Vagina (tissue), 2 donors: Measurements from ENCODE around the gene HSPA5. TPM values are rescaled to one million over a fixed set of nuclear protein-coding genes. Genes with fewer than 3 reads are reported as not detected.

Source experiments
- DNase-seq, 2 donors: peaks; one replicate each; pipeline ENCODE4 v3.0.0-alpha.2; 2017; ENCODE audit errors: extremely low spot score in 2 of 2
- H3K27ac ChIP-seq: fragments of 200-600 bp; sonication (generic); one replicate; pipeline ENCODE4 v1.5.1; 2019
- H3K27me3 ChIP-seq: fragments of 200-600 bp; sonication (generic); one replicate; pipeline ENCODE4 v1.5.1; 2019
- H3K36me3 ChIP-seq, 2 donors: fragments of 200-600 bp; sonication (generic); one replicate each; pipeline ENCODE4 v1.5.1; 2017 to 2019
- H3K4me1 ChIP-seq: fragments of 200-600 bp; sonication (generic); one replicate; pipeline ENCODE4 v1.5.1; 2019
- H3K4me3 ChIP-seq, 2 donors: fragments of 200-600 bp; sonication (generic); 1 replicate in 1 of 2; 2 replicates in 1 of 2; pipeline ENCODE4 v1.5.1; 2016 to 2019
- H3K9me3 ChIP-seq: fragments of 200-600 bp; sonication (generic); one replicate; pipeline ENCODE4 v1.5.1; 2019
- POLR2A ChIP-seq, 2 donors: fragments of 450-650 bp; IDR thresholded peaks; one replicate each; pipeline ENCODE4 v1.6.1; 2017; ENCODE audit warnings: antibody characterized with exemption in 2 of 2, mild to moderate bottlenecking in 2 of 2, moderate library complexity in 2 of 2
- POLR2AphosphoS5 ChIP-seq, 2 donors: sonication (generic); formaldehyde crosslinking; IDR thresholded peaks; one replicate each; pipeline ENCODE4 v1.9.0; 2017; ENCODE audit warnings: antibody characterized with exemption in 2 of 2, mild to moderate bottlenecking in 2 of 2, low read depth in 1 of 2; ENCODE audit not compliant: insufficient read depth in 1 of 2
- intact Hi-C: fragments of 100-400 bp; cut with DNase I; formaldehyde crosslinking; loops from one replicate; pipeline ENCODE4 v1.15.1; 2023
- total RNA-seq: library from RNA; depleted of rRNA; stranded (reverse); fragments of >200 nt; gene quantifications from one replicate; pipeline ENCODE4 v1.2.3, GENCODE V29; 2016
- TF ChIP-seq, protein P1 (sequence below), 3 experiments: fragments of 450-650 bp in 2 of 3; fragments of 200-600 bp in 1 of 3; sonication (generic) in 1 of 3; IDR thresholded peaks; one replicate each; pipeline ENCODE4 v1.5.1; 2017 to 2019; ENCODE audit warnings: antibody characterized with exemption in 3 of 3, mild to moderate bottlenecking in 2 of 3, moderate library complexity in 2 of 3

The HSPA5 gene
- total RNA-seq, 1 donor from 2014 or later, result 88.4 TPM

DNA sequence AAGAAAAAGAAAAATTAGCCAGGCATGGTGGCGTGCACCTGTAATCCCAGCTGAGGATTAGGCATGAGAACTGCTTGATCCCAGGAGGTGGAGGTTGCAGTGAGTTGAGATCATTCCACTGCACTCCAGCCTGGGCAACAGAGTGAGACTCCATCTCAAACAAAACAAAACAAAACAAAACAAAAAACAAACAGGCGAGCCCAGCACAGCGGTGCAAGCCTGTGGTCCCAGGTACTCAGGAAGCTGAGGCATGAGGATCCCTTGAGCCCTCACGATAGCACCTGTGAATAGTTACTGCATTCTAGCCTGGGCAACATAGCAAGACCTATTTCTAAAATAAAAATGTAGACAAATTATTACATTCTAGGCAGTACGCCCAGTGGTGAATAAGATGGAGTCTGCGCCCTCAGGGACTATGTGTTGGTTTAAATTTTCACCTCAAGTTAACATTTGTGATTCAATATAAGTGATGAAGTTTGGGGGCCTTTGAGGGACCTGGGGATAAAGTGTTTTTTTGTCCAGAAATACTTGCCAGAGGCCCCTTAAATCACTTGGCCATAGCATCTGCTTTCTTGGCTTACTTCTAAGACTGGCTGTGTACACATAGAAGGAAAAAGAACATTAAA, 17.1 kb upstream of the HSPA5 start:
- intact Hi-C loops, result loop anchor here (10.0 kb wide), 1 partner anchor 117 kb away; no protein-coding TSS in a partner anchor

DNA sequence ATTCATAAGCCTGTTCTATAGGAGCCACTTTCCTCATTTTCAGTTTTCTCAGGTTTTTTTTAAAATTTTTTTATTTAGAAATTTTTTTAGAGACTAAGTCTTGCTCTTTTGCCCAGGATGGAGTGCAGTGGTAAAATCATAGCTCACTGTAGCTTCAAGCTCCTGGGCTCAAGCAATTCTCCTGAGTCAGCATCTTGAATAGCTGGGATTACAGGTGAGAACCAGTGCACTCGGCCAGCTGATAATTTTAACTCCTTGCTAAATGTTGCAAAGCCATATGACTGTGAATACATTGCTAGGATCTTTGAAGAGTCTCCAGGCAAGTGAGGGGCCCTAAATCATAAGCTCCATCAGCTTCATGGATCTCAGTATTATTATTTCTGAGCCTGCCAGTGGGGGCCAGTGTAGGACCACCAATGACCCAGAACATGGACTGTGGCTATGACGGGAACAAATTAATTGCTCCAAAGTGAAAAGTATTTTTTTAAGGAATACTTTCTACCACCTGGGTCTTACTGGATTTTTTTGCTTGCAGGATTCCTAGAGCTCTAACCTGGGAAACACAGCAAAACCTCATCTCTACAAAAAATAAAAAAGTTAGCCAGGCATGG, 14.7 kb upstream of the HSPA5 start:
- TF ChIP-seq POLR2A (IDR thresholded peaks at IDR 0.05) (no peak), POLR2AphosphoS5 (IDR thresholded peaks at IDR 0.05; ENCODE audit: insufficient read depth in 1 of 2, low read depth in 1 of 2) (no peak)
- TF ChIP-seq, protein P1, sequence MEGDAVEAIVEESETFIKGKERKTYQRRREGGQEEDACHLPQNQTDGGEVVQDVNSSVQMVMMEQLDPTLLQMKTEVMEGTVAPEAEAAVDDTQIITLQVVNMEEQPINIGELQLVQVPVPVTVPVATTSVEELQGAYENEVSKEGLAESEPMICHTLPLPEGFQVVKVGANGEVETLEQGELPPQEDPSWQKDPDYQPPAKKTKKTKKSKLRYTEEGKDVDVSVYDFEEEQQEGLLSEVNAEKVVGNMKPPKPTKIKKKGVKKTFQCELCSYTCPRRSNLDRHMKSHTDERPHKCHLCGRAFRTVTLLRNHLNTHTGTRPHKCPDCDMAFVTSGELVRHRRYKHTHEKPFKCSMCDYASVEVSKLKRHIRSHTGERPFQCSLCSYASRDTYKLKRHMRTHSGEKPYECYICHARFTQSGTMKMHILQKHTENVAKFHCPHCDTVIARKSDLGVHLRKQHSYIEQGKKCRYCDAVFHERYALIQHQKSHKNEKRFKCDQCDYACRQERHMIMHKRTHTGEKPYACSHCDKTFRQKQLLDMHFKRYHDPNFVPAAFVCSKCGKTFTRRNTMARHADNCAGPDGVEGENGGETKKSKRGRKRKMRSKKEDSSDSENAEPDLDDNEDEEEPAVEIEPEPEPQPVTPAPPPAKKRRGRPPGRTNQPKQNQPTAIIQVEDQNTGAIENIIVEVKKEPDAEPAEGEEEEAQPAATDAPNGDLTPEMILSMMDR (IDR thresholded peaks at IDR 0.05), result no peak
- H3K4me1 ChIP-seq, result peaks cover under 1% of the 10 kb centered on the region
- no peak for DNase-seq
- H3K4me3 ChIP-seq, result no peak overlapping the region
- no peaks in the 10 kb centered on the region for H3K36me3 ChIP-seq
- H3K27me3 ChIP-seq, result no peaks in the 10 kb centered on the region
- no peak overlapping the region for H3K27ac ChIP-seq
- intact Hi-C loops, result loop anchor here (10.0 kb wide), 1 partner anchor 119 kb away; no protein-coding TSS in a partner anchor
- H3K9me3 ChIP-seq, result no peaks in the 10 kb centered on the region

More for the DNA sequence above, 17.1 kb upstream of the HSPA5 start:
- Histone ChIP-seq H3K4me3 (no peak overlapping the region), H3K27ac (no peak overlapping the region), H3K36me3 (no peaks in the 10 kb centered on the region), H3K9me3 (no peaks in the 10 kb centered on the region), H3K4me1 (peaks cover 13% of the 10 kb centered on the region), H3K27me3 (no peaks in the 10 kb centered on the region)
- TF ChIP-seq POLR2AphosphoS5 (IDR thresholded peaks at IDR 0.05; ENCODE audit: insufficient read depth in 1 of 2, low read depth in 1 of 2) (no peak), POLR2A (IDR thresholded peaks at IDR 0.05) (no peak)
- TF ChIP-seq, protein P1 (IDR thresholded peaks at IDR 0.05), result no peak
- no peak for DNase-seq

DNA sequence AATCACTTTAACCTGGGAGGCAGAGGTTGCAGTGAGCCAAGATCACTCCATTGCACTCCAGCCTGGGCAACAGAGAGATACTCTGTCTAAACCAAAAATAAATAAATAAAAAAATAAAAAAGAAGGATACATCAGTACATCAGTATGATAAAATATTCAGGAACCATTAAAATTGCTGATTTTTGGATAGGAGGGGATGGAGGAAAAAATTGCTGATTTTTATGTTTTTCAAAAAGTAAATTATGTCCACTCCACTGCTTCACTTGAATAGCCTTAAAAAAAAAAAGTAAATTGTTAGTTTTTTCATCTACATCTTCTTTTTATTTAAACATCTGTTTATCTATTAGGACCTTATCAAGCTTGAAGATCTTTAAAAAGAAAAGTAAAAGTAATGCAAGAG, 13.1 kb upstream of the HSPA5 start:
- no peak overlapping the region for H3K4me3 ChIP-seq
- TF ChIP-seq, protein P1 (IDR thresholded peaks at IDR 0.05), result no peak
- no peak for TF ChIP-seq POLR2A (IDR thresholded peaks at IDR 0.05)
- no peak for TF ChIP-seq POLR2AphosphoS5 (IDR thresholded peaks at IDR 0.05; ENCODE audit: insufficient read depth in 1 of 2, low read depth in 1 of 2)
- intact Hi-C loops, result loop anchor here (10.0 kb wide), 1 partner anchor 121 kb away; no protein-coding TSS in a partner anchor
- no peaks in the 10 kb centered on the region for H3K36me3 ChIP-seq
- no peaks in the 10 kb centered on the region for H3K9me3 ChIP-seq
- no peaks in the 10 kb centered on the region for H3K27me3 ChIP-seq
- H3K27ac ChIP-seq, result no peak overlapping the region
- H3K4me1 ChIP-seq, result no peaks in the 10 kb centered on the region
- DNase-seq, result no peak

DNA sequence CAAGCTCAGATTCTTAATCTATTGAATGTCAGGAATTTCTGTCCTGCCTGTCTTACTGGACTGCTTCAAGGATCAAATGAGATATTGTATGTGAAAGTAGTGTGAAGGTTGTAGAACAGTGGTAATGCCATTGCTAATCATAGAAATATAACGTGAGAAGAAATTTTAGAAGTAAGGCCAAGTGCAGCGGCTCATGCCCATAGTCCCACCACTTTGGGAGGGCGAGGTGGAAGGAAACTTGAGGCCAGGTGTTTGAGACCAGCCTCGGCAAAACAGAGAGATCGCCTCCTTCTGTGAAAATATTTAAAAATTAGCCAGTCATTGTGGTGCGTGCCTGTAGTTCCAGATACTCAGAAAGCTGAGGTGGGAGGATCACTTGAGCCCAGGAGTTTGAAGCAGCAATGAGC, 5.1 kb upstream of the HSPA5 start:
- Histone ChIP-seq H3K4me3 (no peak overlapping the region), H3K27ac (no peak overlapping the region), H3K27me3 (no peaks in the 10 kb centered on the region), H3K4me1 (peaks cover 10% of the 10 kb centered on the region), H3K9me3 (no peaks in the 10 kb centered on the region), H3K36me3 (no peaks in the 10 kb centered on the region)
- DNase-seq, result no peak
- TF ChIP-seq, protein P1 (IDR thresholded peaks at IDR 0.05), result no peak
- no peak for TF ChIP-seq POLR2A (IDR thresholded peaks at IDR 0.05)
- TF ChIP-seq POLR2AphosphoS5 (IDR thresholded peaks at IDR 0.05; ENCODE audit: insufficient read depth in 1 of 2, low read depth in 1 of 2), result no peak
- intact Hi-C loops, result loop anchor here (10.0 kb wide), 1 partner anchor 61 kb away; the partner anchor contains the start of gene PPP6C
